Heart left ventricle (tissue), 13 donors: ENCODE data around the gene KLRD1.

Experiments
- CTCF ChIP-seq, 12 donors: fragments of 200-600 bp; sonication (generic) in 4 of 12; IDR thresholded peaks; one replicate each; pipeline versions ENCODE4 v1.5.0 to v1.8.0; 2018 to 2022; ENCODE audit warnings: antibody characterized with exemption in 12 of 12, mild to moderate bottlenecking in 5 of 12
- POLR2A ChIP-seq, 2 donors: fragments of 450-650 bp; IDR thresholded peaks; one replicate each; pipeline ENCODE4 v1.6.1; 2017; ENCODE audit warnings: antibody characterized with exemption in 2 of 2, mild to moderate bottlenecking in 2 of 2, moderate library complexity in 2 of 2
- donor health status: ischemic (EF 13 %, LVEDD 7.1; RV severe dilation, severe dysfunction).
- donor health status: DM: no; HTN: yes; CAD: no.
- donor health status: DM: no; HTN: no; CAD: no.
- donor health status: ischemic (EF 25% LVEDD 6.9; RV normal size, moderate dysfunction).
- donor health status: ischemic (EF 25% LVEDD 5.7; RV mildly dilated, moderate dysfunction).
- donor health status: ischemic (EF 35%, LVEDD 5.7; RV mildly dilated, moderate dysfunction).
- donor health status: nonischemic (EF 11% LVEDD 7.7; RV severe dilation, severe dysfunction).
- donor health status: DM: yes; HTN: yes; CAD: no.
- donor health status: PGD.
- donor health status: ischemic (EF 29% LVEDD 5.4; RV normal size, mild dysfunction).
- donor health status: nonischemic (EF 23%, LVEDD 6.1; RV moderate dilation, normal function).

- TF ChIP-seq CTCF (IDR thresholded peaks at IDR 0.05), result no peak
- TF ChIP-seq POLR2A (IDR thresholded peaks at IDR 0.05), result no peak
Observed at GRCh38 chr12:10260927-10261326, 46.7 kb upstream of the KLRD1 start.
